Lower leg skin (tissue), 3 donors: ENCODE measurements around the gene TTLL1.

Experiments
- CTCF ChIP-seq, 3 donors: fragments of 450-650 bp; IDR thresholded peaks; one replicate each; pipeline ENCODE4 v1.5.1; 2016; ENCODE audit warnings: antibody characterized with exemption in 3 of 3, mild to moderate bottlenecking in 3 of 3, moderate library complexity in 2 of 3
- POLR2A ChIP-seq, 2 donors: fragments of 450-650 bp; IDR thresholded peaks; one replicate each; pipeline ENCODE4 v1.6.1; 2016 to 2017; ENCODE audit warnings: antibody characterized with exemption in 2 of 2, mild to moderate bottlenecking in 1 of 2, moderate library complexity in 1 of 2

- TF ChIP-seq CTCF (IDR thresholded peaks at IDR 0.05), result no peak
- TF ChIP-seq POLR2A (IDR thresholded peaks at IDR 0.05), result no peak
Measured at GRCh38 chr22:43000441-43001175, 88.6 kb downstream of the TTLL1 start.
